Calu3 (cell line): ENCODE measurements around the gene CLASP1. TPM values are rescaled to one million over a fixed set of nuclear protein-coding genes. Genes with fewer than 3 reads are reported as not detected.

Experiments
- BruUV-seq: library from RNA; stranded (reverse); fragments of 400-500 nt; replicated peaks from 2 replicates; lab custom pipeline; 2021; lab: Mats Ljungman, UMichigan
- CTCF ChIA-PET: fragments of 300-600 bp; sonication (Branson Sonifier 250); formaldehyde crosslinking; loops from one replicate; lab custom pipeline; 2022; ENCODE audit warnings: antibody characterized with exemption; lab: Charles Lee
- DNase-seq: peaks from one replicate; pipeline ENCODE4 v3.0.0; 2022
- H3K27ac Mint-ChIP-seq: one replicate; pipeline ENCODE4 v1.8.0; 2022; ENCODE audit warnings: mixed read lengths; ENCODE audit not compliant: unreplicated experiment
- H3K27me3 Mint-ChIP-seq: one replicate; pipeline ENCODE4 v1.8.0; 2022; ENCODE audit warnings: mixed read lengths; ENCODE audit not compliant: unreplicated experiment
- H3K36me3 Mint-ChIP-seq: one replicate; pipeline ENCODE4 v1.8.0; 2022; ENCODE audit warnings: mild to moderate bottlenecking, moderate library complexity, mixed read lengths; ENCODE audit not compliant: insufficient read depth, unreplicated experiment
- H3K4me1 Mint-ChIP-seq: one replicate; pipeline ENCODE4 v1.8.0; 2022; ENCODE audit warnings: mild to moderate bottlenecking, low read depth, mixed read lengths; ENCODE audit not compliant: unreplicated experiment
- H3K4me3 Mint-ChIP-seq: one replicate; pipeline ENCODE4 v1.8.0; 2022; ENCODE audit warnings: mild to moderate bottlenecking, low read depth, moderate library complexity, mixed read lengths; ENCODE audit not compliant: unreplicated experiment
- H3K9me3 Mint-ChIP-seq: one replicate; pipeline ENCODE4 v1.8.0; 2022; ENCODE audit warnings: low read depth, mixed read lengths; ENCODE audit not compliant: unreplicated experiment
- CTCF ChIP-seq: fragments of 200-600 bp; IDR thresholded peaks from one replicate; pipeline ENCODE4 v1.8.0; 2022; ENCODE audit warnings: antibody characterized with exemption; ENCODE audit not compliant: unreplicated experiment
- intact Hi-C: fragments of 100-400 bp; cut with micrococcal nuclease; formaldehyde crosslinking; loops from one replicate; pipeline ENCODE4 v1.10.0; 2022; ENCODE audit not compliant: unreplicated experiment
- total RNA-seq: library from RNA; stranded (reverse); gene quantifications from 2 replicates; pipeline ENCODE4 v1.2.3, GENCODE V29; 2022

The CLASP1 gene
- total RNA-seq, 1 experiment from 2014 or later = 59.7 TPM

- intact Hi-C loops = no loop called here
- CTCF ChIA-PET = interaction anchor here (1.3 to 1.6 kb wide), 2 partner anchors 16 to 18 kb away, joined by 3 read pairs; no protein-coding TSS in a partner anchor
- H3K36me3 Mint-ChIP-seq = peaks cover 6% of the 10 kb centered on the region
- H3K9me3 Mint-ChIP-seq = no peaks in the 10 kb centered on the region
- no peak for TF ChIP-seq CTCF
- no peak overlapping the region for H3K4me3 Mint-ChIP-seq
- H3K27me3 Mint-ChIP-seq = no peaks in the 10 kb centered on the region
- no TSS peak for BruUV-seq
- no peak for DNase-seq
- peak overlapping the region; percentile 40 for H3K27ac Mint-ChIP-seq
- H3K4me1 Mint-ChIP-seq = peaks cover 22% of the 10 kb centered on the region
These were observed 16.2 kb upstream of the CLASP1 start for GRCh38 chr2:121665504-121665903.

- no peak overlapping the region for H3K4me3 Mint-ChIP-seq
- CTCF ChIA-PET = interaction anchor here (0.8 to 1.0 kb wide), 2 partner anchors 15 to 51 kb away, joined by 3 to 4 read pairs; no protein-coding TSS in a partner anchor
- BruUV-seq = no TSS peak
- TF ChIP-seq CTCF = no peak
- peaks cover 22% of the 10 kb centered on the region for H3K4me1 Mint-ChIP-seq
- H3K27me3 Mint-ChIP-seq = no peaks in the 10 kb centered on the region
- H3K9me3 Mint-ChIP-seq = no peaks in the 10 kb centered on the region
- DNase-seq = no peak
- peaks cover 4% of the 10 kb centered on the region for H3K36me3 Mint-ChIP-seq
- no peak overlapping the region for H3K27ac Mint-ChIP-seq
- intact Hi-C loops = no loop called here
These were observed 15.5 kb upstream of the CLASP1 start for GRCh38 chr2:121664713-121665112.

- Mint-ChIP-seq H3K27me3 (no peaks in the 10 kb centered on the region), H3K4me3 (no peak overlapping the region), H3K27ac (no peak overlapping the region), H3K36me3 (peaks cover 4% of the 10 kb centered on the region), H3K9me3 (no peaks in the 10 kb centered on the region), H3K4me1 (peaks cover 22% of the 10 kb centered on the region)
- DNase-seq = peak; percentile 34
- CTCF ChIA-PET = interaction anchor here (1.0 kb wide), 1 partner anchor 51 kb away, joined by 3 read pairs; no protein-coding TSS in a partner anchor
- intact Hi-C loops = no loop called here
- TF ChIP-seq CTCF = no peak
- BruUV-seq = no TSS peak
These were observed 14.8 kb upstream of the CLASP1 start for GRCh38 chr2:121664086-121664485.

- CTCF ChIA-PET = interaction anchor here (1.0 kb wide), 1 partner anchor 52 kb away, joined by 3 read pairs; no protein-coding TSS in a partner anchor
These were observed 14.2 kb upstream of the CLASP1 start for GRCh38 chr2:121663434-121663833.

More at GRCh38 chr2:121663434-121663833, 14.2 kb upstream of the CLASP1 start:
- no peak for DNase-seq
- no peaks in the 10 kb centered on the region for H3K27me3 Mint-ChIP-seq
- no peak overlapping the region for H3K4me3 Mint-ChIP-seq
- no peak overlapping the region for H3K27ac Mint-ChIP-seq
- intact Hi-C loops = no loop called here
- peaks cover 4% of the 10 kb centered on the region for H3K36me3 Mint-ChIP-seq
- BruUV-seq = no TSS peak
- H3K4me1 Mint-ChIP-seq = peaks cover 22% of the 10 kb centered on the region
- no peak for TF ChIP-seq CTCF
- no peaks in the 10 kb centered on the region for H3K9me3 Mint-ChIP-seq
